Neural cell (in vitro differentiated cells): ENCODE data around the gene MRPL10. TPM values are rescaled to one million over a fixed set of nuclear protein-coding genes. Genes with fewer than 3 reads are reported as not detected.

Experiments used
- H2AFZ ChIP-seq: fragments of 200-600, 300-800 bp; sonication (generic), shearing (Covaris generic); 2 replicates; pipeline ENCODE4 v1.6.0; 2014; ENCODE audit warnings: low read depth, mild to moderate bottlenecking, antibody characterized with exemption, low read length, moderate library complexity
- H3F3A ChIP-seq: fragments of 200-600 bp; shearing (Covaris generic); 2 replicates; pipeline ENCODE4 v1.6.1; 2016; ENCODE audit warnings: mild to moderate bottlenecking, moderate library complexity, mixed read lengths, antibody characterized with exemption, low read length; ENCODE audit not compliant: insufficient read depth, poor library complexity, severe bottlenecking
- H3K27ac ChIP-seq: fragments of 200-600, 300-800 bp; sonication (generic), shearing (Covaris generic); 2 replicates; pipeline ENCODE4 v1.5.1; 2014; ENCODE audit warnings: mild to moderate bottlenecking, low read length, moderate library complexity
- H3K27me3 ChIP-seq: fragments of 300-800, 200-600 bp; sonication (generic), shearing (Covaris generic); 2 replicates; pipeline ENCODE4 v1.6.0; 2014; ENCODE audit warnings: mild to moderate bottlenecking, low read depth, low read length, moderate library complexity; ENCODE audit not compliant: insufficient read depth
- H3K36me3 ChIP-seq: fragments of 300-800, 200-600 bp; sonication (generic), shearing (Covaris generic); 2 replicates; pipeline ENCODE4 v1.5.1; 2014; ENCODE audit warnings: mild to moderate bottlenecking, antibody characterized with exemption, low read length, moderate library complexity; ENCODE audit not compliant: insufficient read depth
- H3K4me2 ChIP-seq: fragments of 300-800, 200-600 bp; sonication (generic), shearing (Covaris generic); 2 replicates; pipeline ENCODE4 v1.6.0; 2014; ENCODE audit warnings: mild to moderate bottlenecking, low read length
- H3K4me3 ChIP-seq: fragments of 300-800, 200-600 bp; sonication (generic), shearing (Covaris generic); 2 replicates; pipeline ENCODE4 v1.5.1; 2014; ENCODE audit warnings: mild to moderate bottlenecking, low read length, moderate library complexity
- H3K79me2 ChIP-seq: fragments of 200-600 bp; shearing (Covaris generic); replicated peaks from 2 replicates; pipeline ENCODE4 v1.6.0; 2014; ENCODE audit warnings: mild to moderate bottlenecking, low read length, moderate library complexity; ENCODE audit not compliant: insufficient read depth
- H3K9ac ChIP-seq: fragments of 300-800, 200-600 bp; sonication (generic), shearing (Covaris generic); 2 replicates; pipeline ENCODE4 v1.6.1; 2016; ENCODE audit warnings: mild to moderate bottlenecking, low read length, mixed read lengths
- H3K9me2 ChIP-seq: fragments of 200-600 bp; shearing (Covaris generic); 2 replicates; pipeline ENCODE4 v1.6.1; 2016; ENCODE audit warnings: mild to moderate bottlenecking, low read length, mixed read lengths; ENCODE audit not compliant: insufficient read depth
- H3K9me3 ChIP-seq: fragments of 200-600, 300-800 bp; sonication (generic), shearing (Covaris generic); 2 replicates; pipeline ENCODE4 v1.6.1; 2016; ENCODE audit warnings: mild to moderate bottlenecking, mixed run types, low read length, moderate library complexity, mixed read lengths
- H4K20me1 ChIP-seq: fragments of 200-600 bp; shearing (Covaris generic); 2 replicates; pipeline ENCODE4 v1.6.1; 2016; ENCODE audit warnings: mild to moderate bottlenecking, mixed run types; ENCODE audit not compliant: insufficient read depth
- EP300 ChIP-seq: fragments of 450-650 bp; conservative IDR thresholded peaks from 2 replicates; pipeline ENCODE4 v1.6.1; 2014; ENCODE audit warnings: antibody characterized with exemption, mild to moderate bottlenecking, moderate library complexity; ENCODE audit not compliant: poor library complexity, severe bottlenecking
- EZH2 ChIP-seq: fragments of 200-600, 300-800 bp; shearing (Covaris generic), sonication (generic); IDR thresholded peaks from 2 replicates; pipeline ENCODE4 v1.6.1; 2014; ENCODE audit warnings: antibody characterized with exemption, low read length, borderline replicate concordance, mild to moderate bottlenecking; ENCODE audit not compliant: insufficient read depth, poor library complexity, severe bottlenecking
- MXI1 ChIP-seq: fragments of 450-650 bp; conservative IDR thresholded peaks from 2 replicates; pipeline ENCODE4 v1.6.1; 2014; ENCODE audit warnings: antibody characterized with exemption, mild to moderate bottlenecking; ENCODE audit not compliant: poor library complexity, severe bottlenecking
- POLR2AphosphoS5 ChIP-seq: IDR thresholded peaks from 2 replicates; pipeline ENCODE4 v1.6.1; 2012
- SMC3 ChIP-seq: fragments of 450-650 bp; conservative IDR thresholded peaks from 2 replicates; pipeline ENCODE4 v1.6.1; 2014; ENCODE audit warnings: antibody characterized with exemption, mild to moderate bottlenecking, moderate library complexity; ENCODE audit not compliant: poor library complexity
- TAF1 ChIP-seq: IDR thresholded peaks from 2 replicates; pipeline ENCODE4 v1.6.1; 2012; ENCODE audit warnings: low read depth
- polyA plus RNA-seq: library from polyadenylated mRNA; depleted of rRNA; stranded (reverse); fragments of >200 nt; gene quantifications from 2 replicates; pipeline ENCODE4 v1.2.3, GENCODE V29; 2014
- TF ChIP-seq, protein P1 (sequence below): IDR thresholded peaks from 2 replicates; pipeline ENCODE4 v1.6.1; 2012; ENCODE audit warnings: borderline replicate concordance
- TF ChIP-seq, protein P2 (sequence below): fragments of 450-650 bp; IDR thresholded peaks from 2 replicates; pipeline ENCODE4 v1.5.1; 2014; ENCODE audit warnings: antibody characterized with exemption, mild to moderate bottlenecking, moderate library complexity; ENCODE audit not compliant: poor library complexity, severe bottlenecking

MRPL10 gene
- polyA plus RNA-seq, 1 donor from 2014 or later, result 34.2 TPM

DNA sequence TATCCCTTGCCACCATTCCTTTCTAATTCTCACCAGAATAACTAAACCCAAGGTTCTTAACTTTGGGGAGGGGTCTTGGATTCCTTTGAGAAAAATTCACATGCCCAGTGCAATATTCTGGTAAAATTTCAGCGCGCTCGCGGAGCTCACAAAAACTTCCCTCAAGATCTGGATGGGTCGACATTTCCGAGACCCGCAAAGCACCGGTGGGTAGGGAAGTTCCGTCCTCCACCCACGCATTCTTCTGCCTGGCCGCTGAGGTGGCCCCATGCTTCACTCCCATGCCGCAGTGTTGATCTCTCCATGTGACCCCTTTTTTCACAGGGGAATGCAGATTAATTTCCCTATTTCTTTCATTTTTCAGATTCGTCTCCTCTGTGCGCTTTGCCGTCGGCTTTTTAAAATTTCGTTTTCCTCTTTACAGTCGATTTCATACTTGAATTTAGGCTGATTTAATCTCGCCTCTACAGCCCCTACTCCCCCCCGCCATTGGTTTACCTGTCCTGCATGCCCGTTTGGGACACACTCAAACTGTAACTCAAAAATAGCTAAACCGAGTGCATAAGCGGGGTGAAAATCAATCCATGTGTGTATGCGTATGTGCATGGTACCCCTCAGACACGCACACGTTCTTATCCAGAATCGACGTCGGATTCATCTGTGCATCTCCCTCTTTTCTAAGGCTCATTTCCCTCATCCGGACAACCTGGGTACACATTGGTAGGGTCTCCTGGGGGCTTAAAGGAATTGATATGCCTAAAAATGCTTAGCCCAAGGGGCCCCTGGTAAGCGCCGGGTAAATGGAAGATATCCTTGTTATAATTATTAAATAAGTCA is 21.0 kb upstream of the MRPL10 start:
- Histone ChIP-seq H3K4me2 (no peak overlapping the region), H3K27ac (no peak overlapping the region), H3K4me3 (no peak overlapping the region), H3F3A (no peaks in the 10 kb centered on the region), H3K79me2 (no peaks in the 10 kb centered on the region), H3K27me3 (peaks cover 98% of the 10 kb centered on the region), H3K9ac (no peak overlapping the region), H4K20me1 (no peaks in the 10 kb centered on the region), H2AFZ (no peak overlapping the region), H3K9me2 (no peaks in the 10 kb centered on the region), H3K9me3 (no peaks in the 10 kb centered on the region), H3K36me3 (no peaks in the 10 kb centered on the region)
- no peak for TF ChIP-seq TAF1
- no peak for TF ChIP-seq EZH2
- peak; percentile 86 for TF ChIP-seq POLR2AphosphoS5
- TF ChIP-seq SMC3, result no peak
- TF ChIP-seq, protein P1, sequence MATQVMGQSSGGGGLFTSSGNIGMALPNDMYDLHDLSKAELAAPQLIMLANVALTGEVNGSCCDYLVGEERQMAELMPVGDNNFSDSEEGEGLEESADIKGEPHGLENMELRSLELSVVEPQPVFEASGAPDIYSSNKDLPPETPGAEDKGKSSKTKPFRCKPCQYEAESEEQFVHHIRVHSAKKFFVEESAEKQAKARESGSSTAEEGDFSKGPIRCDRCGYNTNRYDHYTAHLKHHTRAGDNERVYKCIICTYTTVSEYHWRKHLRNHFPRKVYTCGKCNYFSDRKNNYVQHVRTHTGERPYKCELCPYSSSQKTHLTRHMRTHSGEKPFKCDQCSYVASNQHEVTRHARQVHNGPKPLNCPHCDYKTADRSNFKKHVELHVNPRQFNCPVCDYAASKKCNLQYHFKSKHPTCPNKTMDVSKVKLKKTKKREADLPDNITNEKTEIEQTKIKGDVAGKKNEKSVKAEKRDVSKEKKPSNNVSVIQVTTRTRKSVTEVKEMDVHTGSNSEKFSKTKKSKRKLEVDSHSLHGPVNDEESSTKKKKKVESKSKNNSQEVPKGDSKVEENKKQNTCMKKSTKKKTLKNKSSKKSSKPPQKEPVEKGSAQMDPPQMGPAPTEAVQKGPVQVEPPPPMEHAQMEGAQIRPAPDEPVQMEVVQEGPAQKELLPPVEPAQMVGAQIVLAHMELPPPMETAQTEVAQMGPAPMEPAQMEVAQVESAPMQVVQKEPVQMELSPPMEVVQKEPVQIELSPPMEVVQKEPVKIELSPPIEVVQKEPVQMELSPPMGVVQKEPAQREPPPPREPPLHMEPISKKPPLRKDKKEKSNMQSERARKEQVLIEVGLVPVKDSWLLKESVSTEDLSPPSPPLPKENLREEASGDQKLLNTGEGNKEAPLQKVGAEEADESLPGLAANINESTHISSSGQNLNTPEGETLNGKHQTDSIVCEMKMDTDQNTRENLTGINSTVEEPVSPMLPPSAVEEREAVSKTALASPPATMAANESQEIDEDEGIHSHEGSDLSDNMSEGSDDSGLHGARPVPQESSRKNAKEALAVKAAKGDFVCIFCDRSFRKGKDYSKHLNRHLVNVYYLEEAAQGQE, result no peak
- TF ChIP-seq EP300, result no peak
- TF ChIP-seq, protein P2, sequence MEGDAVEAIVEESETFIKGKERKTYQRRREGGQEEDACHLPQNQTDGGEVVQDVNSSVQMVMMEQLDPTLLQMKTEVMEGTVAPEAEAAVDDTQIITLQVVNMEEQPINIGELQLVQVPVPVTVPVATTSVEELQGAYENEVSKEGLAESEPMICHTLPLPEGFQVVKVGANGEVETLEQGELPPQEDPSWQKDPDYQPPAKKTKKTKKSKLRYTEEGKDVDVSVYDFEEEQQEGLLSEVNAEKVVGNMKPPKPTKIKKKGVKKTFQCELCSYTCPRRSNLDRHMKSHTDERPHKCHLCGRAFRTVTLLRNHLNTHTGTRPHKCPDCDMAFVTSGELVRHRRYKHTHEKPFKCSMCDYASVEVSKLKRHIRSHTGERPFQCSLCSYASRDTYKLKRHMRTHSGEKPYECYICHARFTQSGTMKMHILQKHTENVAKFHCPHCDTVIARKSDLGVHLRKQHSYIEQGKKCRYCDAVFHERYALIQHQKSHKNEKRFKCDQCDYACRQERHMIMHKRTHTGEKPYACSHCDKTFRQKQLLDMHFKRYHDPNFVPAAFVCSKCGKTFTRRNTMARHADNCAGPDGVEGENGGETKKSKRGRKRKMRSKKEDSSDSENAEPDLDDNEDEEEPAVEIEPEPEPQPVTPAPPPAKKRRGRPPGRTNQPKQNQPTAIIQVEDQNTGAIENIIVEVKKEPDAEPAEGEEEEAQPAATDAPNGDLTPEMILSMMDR, result peak; percentile 9

DNA sequence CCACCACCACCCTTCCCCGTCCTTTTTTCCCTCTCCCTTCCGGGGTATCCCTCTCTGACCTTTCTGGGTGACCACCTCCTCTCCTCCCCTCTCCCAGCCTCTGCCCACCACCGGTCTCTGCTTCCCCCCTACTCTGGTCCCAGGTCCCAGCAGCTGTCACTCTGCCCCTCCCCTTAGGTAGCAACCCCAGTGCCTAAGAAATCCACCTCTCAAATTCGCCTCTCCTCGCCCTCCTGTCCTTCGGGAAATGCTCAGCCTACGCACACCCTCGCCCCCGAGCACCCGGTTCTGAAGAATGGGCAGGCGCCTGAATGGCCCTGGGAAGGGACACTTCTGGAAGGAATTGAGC is 20.4 kb upstream of the MRPL10 start:
- H3K9ac ChIP-seq, result no peak overlapping the region
- H3K9me3 ChIP-seq, result no peaks in the 10 kb centered on the region
- no peaks in the 10 kb centered on the region for H3K79me2 ChIP-seq
- no peak overlapping the region for H3K4me3 ChIP-seq
- H3K36me3 ChIP-seq, result no peaks in the 10 kb centered on the region
- H3K4me2 ChIP-seq, result no peak overlapping the region
- TF ChIP-seq POLR2AphosphoS5 (no peak), EZH2 (peak; percentile 62), MXI1 (no peak), SMC3 (no peak), EP300 (no peak), TAF1 (no peak)
- TF ChIP-seq, protein P2, result no peak
- TF ChIP-seq, protein P1, result no peak
- no peak overlapping the region for H3K27ac ChIP-seq
- H2AFZ ChIP-seq, result no peak overlapping the region
- no peaks in the 10 kb centered on the region for H3K9me2 ChIP-seq
- H3K27me3 ChIP-seq, result peaks cover 100% of the 10 kb centered on the region
- H3F3A ChIP-seq, result no peaks in the 10 kb centered on the region
- H4K20me1 ChIP-seq, result no peaks in the 10 kb centered on the region
